NCI-H69 (cell line): ENCODE results near the gene COLQ.

Experiments
- DNase-seq: peaks from one replicate; lab custom pipeline; 2025; lab: John Stamatoyannopoulos, UW

The COLQ gene

GRCh38 chr3:15454965-15455364, 66.5 kb downstream of the COLQ start:
- no peak for DNase-seq

GRCh38 chr3:15453991-15454625, 67.4 kb downstream of the COLQ start:
- no peak for DNase-seq

- no peak for DNase-seq
These were observed 68.0 kb downstream of the COLQ start for GRCh38 chr3:15453501-15453900.

- DNase-seq, result no peak
These were observed 68.5 kb downstream of the COLQ start for GRCh38 chr3:15452961-15453360.

GRCh38 chr3:15452156-15452555, 69.3 kb downstream of the COLQ start:
- no peak for DNase-seq

GRCh38 chr3:15451216-15452113, 70.0 kb downstream of the COLQ start:
- DNase-seq, result no peak

- DNase-seq, result no peak
These were observed 70.9 kb downstream of the COLQ start for GRCh38 chr3:15450438-15451215.

GRCh38 chr3:15449489-15450224, 71.8 kb downstream of the COLQ start:
- DNase-seq, result no peak

- DNase-seq, result no peak
These were observed 77.5 kb downstream of the COLQ start for GRCh38 chr3:15443826-15444524.

GRCh38 chr3:15440891-15441290, 80.6 kb downstream of the COLQ start:
- DNase-seq, result no peak

GRCh38 chr3:15439476-15439875, 82.0 kb downstream of the COLQ start:
- DNase-seq, result no peak

- DNase-seq, result no peak
These were observed 82.5 kb downstream of the COLQ start for GRCh38 chr3:15438983-15439382.

GRCh38 chr3:15436246-15436645, 85.3 kb downstream of the COLQ start:
- DNase-seq, result no peak

- no peak for DNase-seq
These were observed 86.8 kb downstream of the COLQ start for GRCh38 chr3:15434756-15435155.

GRCh38 chr3:15433531-15433930, 88.0 kb downstream of the COLQ start:
- no peak for DNase-seq

- no peak for DNase-seq
These were observed 90.2 kb downstream of the COLQ start for GRCh38 chr3:15431256-15431837.

GRCh38 chr3:15430624-15431023, 90.9 kb downstream of the COLQ start:
- DNase-seq, result no peak

GRCh38 chr3:15429080-15429479, 92.4 kb downstream of the COLQ start:
- no peak for DNase-seq

GRCh38 chr3:15428539-15428938, 93.0 kb downstream of the COLQ start:
- peak; percentile 18 for DNase-seq

- DNase-seq, result peak; percentile 11
These were observed 93.5 kb downstream of the COLQ start for GRCh38 chr3:15427981-15428380.
